Activated CD8-positive, alpha-beta T cell treated with anti-CD3 and anti-CD28 coated beads, Interleukin-2, amount 10 ng/mL, durations not matched to agents 7 days and 5 days (primary cell): ENCODE results near the gene USP25. TPM values are rescaled to one million over a fixed set of nuclear protein-coding genes. Genes with fewer than 3 reads are reported as not detected.

Experiments used
- ATAC-seq: fragments of 150-1000 bp; cut with Tn5 transposase; one replicate; pipeline ENCODE4 v1.10.0; 2021; ENCODE audit warnings: moderate library complexity
- CTCF ChIA-PET: fragments of 350-600 bp; sonication (Branson Sonifier 250); formaldehyde crosslinking; loops from one replicate; lab custom pipeline; 2021; ENCODE audit warnings: antibody characterized with exemption; lab: Charles Lee
- POLR2A ChIA-PET: fragments of 350-600 bp; sonication (Branson Sonifier 250); formaldehyde crosslinking; loops from one replicate; lab custom pipeline; 2021; ENCODE audit warnings: antibody characterized with exemption; lab: Charles Lee
- DNase-seq: peaks from one replicate; pipeline ENCODE4 v3.0.0-alpha.2; 2020
- H3K27ac Mint-ChIP-seq: one replicate; pipeline ENCODE4 v1.8.0; 2021; ENCODE audit warnings: mild to moderate bottlenecking, mixed read lengths
- H3K27me3 Mint-ChIP-seq: one replicate; pipeline ENCODE4 v1.8.0; 2021; ENCODE audit warnings: low read depth, mixed read lengths
- H3K36me3 Mint-ChIP-seq: one replicate; pipeline ENCODE4 v1.8.0; 2021; ENCODE audit warnings: low read depth, mixed read lengths
- H3K4me1 Mint-ChIP-seq: one replicate; pipeline ENCODE4 v1.8.0; 2021; ENCODE audit warnings: low read depth, mixed read lengths
- H3K4me3 Mint-ChIP-seq: one replicate; pipeline ENCODE4 v1.8.0; 2021; ENCODE audit warnings: mild to moderate bottlenecking, mixed read lengths
- H3K9me3 Mint-ChIP-seq: one replicate; pipeline ENCODE4 v1.8.0; 2022; ENCODE audit warnings: mixed read lengths; ENCODE audit not compliant: insufficient read depth
- total RNA-seq, 2 experiments: library from RNA; stranded (reverse); gene quantifications; one replicate each; pipeline ENCODE4 v1.2.3, GENCODE V29; 2021

The USP25 gene
- total RNA-seq, 2 experiments from 2014 or later, result 51.1 to 54.2 TPM

GRCh38 chr21:15749082-15749860 is 19.5 kb downstream of the USP25 start:
- POLR2A ChIA-PET, result no interaction called here
- H3K27ac Mint-ChIP-seq, result peak overlapping the region; percentile 18
- DNase-seq, result no peak
- no peaks in the 10 kb centered on the region for H3K27me3 Mint-ChIP-seq
- peaks cover 3% of the 10 kb centered on the region for H3K9me3 Mint-ChIP-seq
- CTCF ChIA-PET, result interaction anchor here (1.4 kb wide), 1 partner anchor 17 kb away, joined by 3 read pairs; no protein-coding TSS in a partner anchor
- peaks cover 20% of the 10 kb centered on the region for H3K4me1 Mint-ChIP-seq
- no peak overlapping the region for H3K4me3 Mint-ChIP-seq
- H3K36me3 Mint-ChIP-seq, result peaks cover 26% of the 10 kb centered on the region
- no peak for ATAC-seq

GRCh38 chr21:15749861-15750159 is 20.0 kb downstream of the USP25 start:
- H3K4me1 Mint-ChIP-seq, result peaks cover 23% of the 10 kb centered on the region
- no peaks in the 10 kb centered on the region for H3K27me3 Mint-ChIP-seq
- H3K4me3 Mint-ChIP-seq, result no peak overlapping the region
- POLR2A ChIA-PET, result no interaction called here
- ATAC-seq (no peak), DNase-seq (no peak)
- H3K27ac Mint-ChIP-seq, result no peak overlapping the region
- peaks cover 32% of the 10 kb centered on the region for H3K36me3 Mint-ChIP-seq
- peaks cover 3% of the 10 kb centered on the region for H3K9me3 Mint-ChIP-seq
- CTCF ChIA-PET, result no interaction called here

- ChIA-PET CTCF (no interaction called here), POLR2A (no interaction called here)
- ATAC-seq (no peak), DNase-seq (no peak)
- peaks cover 35% of the 10 kb centered on the region for H3K36me3 Mint-ChIP-seq
- no peak overlapping the region for H3K27ac Mint-ChIP-seq
- H3K27me3 Mint-ChIP-seq, result no peaks in the 10 kb centered on the region
- no peak overlapping the region for H3K4me3 Mint-ChIP-seq
- peaks cover 31% of the 10 kb centered on the region for H3K4me1 Mint-ChIP-seq
- H3K9me3 Mint-ChIP-seq, result peaks cover 3% of the 10 kb centered on the region
Observed at GRCh38 chr21:15751037-15751436, 21.3 kb downstream of the USP25 start.

- DNase-seq (no peak), ATAC-seq (no peak)
- Mint-ChIP-seq H3K9me3 (peaks cover 3% of the 10 kb centered on the region), H3K36me3 (peaks cover 35% of the 10 kb centered on the region), H3K27ac (no peak overlapping the region), H3K27me3 (no peaks in the 10 kb centered on the region), H3K4me1 (peaks cover 33% of the 10 kb centered on the region), H3K4me3 (no peak overlapping the region)
- POLR2A ChIA-PET, result no interaction called here
- CTCF ChIA-PET, result no interaction called here
Observed at GRCh38 chr21:15751546-15751945, 21.8 kb downstream of the USP25 start.

GRCh38 chr21:15752763-15753407 is 23.1 kb downstream of the USP25 start:
- DNase-seq, result no peak
- Mint-ChIP-seq H3K4me1 (peaks cover 40% of the 10 kb centered on the region), H3K27me3 (no peaks in the 10 kb centered on the region), H3K36me3 (peaks cover 46% of the 10 kb centered on the region), H3K9me3 (peaks cover 9% of the 10 kb centered on the region), H3K27ac (no peak overlapping the region), H3K4me3 (no peak overlapping the region)
- no peak for ATAC-seq
- CTCF ChIA-PET, result no interaction called here
- POLR2A ChIA-PET, result no interaction called here

- no peak overlapping the region for H3K27ac Mint-ChIP-seq
- peaks cover 38% of the 10 kb centered on the region for H3K4me1 Mint-ChIP-seq
- ChIA-PET CTCF (no interaction called here), POLR2A (no interaction called here)
- no peaks in the 10 kb centered on the region for H3K27me3 Mint-ChIP-seq
- peaks cover 49% of the 10 kb centered on the region for H3K36me3 Mint-ChIP-seq
- H3K9me3 Mint-ChIP-seq, result peaks cover 12% of the 10 kb centered on the region
- DNase-seq (no peak), ATAC-seq (no peak)
- H3K4me3 Mint-ChIP-seq, result no peak overlapping the region
Observed at GRCh38 chr21:15753741-15754140, 24.0 kb downstream of the USP25 start.

GRCh38 chr21:15754640-15755039 is 24.9 kb downstream of the USP25 start:
- CTCF ChIA-PET, result no interaction called here
- POLR2A ChIA-PET, result no interaction called here
- no peaks in the 10 kb centered on the region for H3K27me3 Mint-ChIP-seq

GRCh38 chr21:15755125-15755524 is 25.3 kb downstream of the USP25 start:
- Mint-ChIP-seq H3K9me3 (peaks cover 12% of the 10 kb centered on the region), H3K4me1 (peaks cover 37% of the 10 kb centered on the region), H3K27me3 (no peaks in the 10 kb centered on the region), H3K36me3 (peaks cover 50% of the 10 kb centered on the region), H3K27ac (no peak overlapping the region), H3K4me3 (no peak overlapping the region)
- no peak for ATAC-seq
- ChIA-PET POLR2A (no interaction called here), CTCF (no interaction called here)
- no peak for DNase-seq

More at GRCh38 chr21:15754640-15755039, 24.9 kb downstream of the USP25 start:
- DNase-seq (no peak), ATAC-seq (no peak)
- Mint-ChIP-seq H3K4me3 (no peak overlapping the region), H3K27ac (no peak overlapping the region), H3K36me3 (peaks cover 51% of the 10 kb centered on the region), H3K9me3 (peaks cover 12% of the 10 kb centered on the region), H3K4me1 (peaks cover 34% of the 10 kb centered on the region)

- CTCF ChIA-PET, result no interaction called here
- Mint-ChIP-seq H3K9me3 (peaks cover 14% of the 10 kb centered on the region), H3K4me1 (peaks cover 34% of the 10 kb centered on the region), H3K4me3 (no peak overlapping the region), H3K36me3 (peaks cover 62% of the 10 kb centered on the region), H3K27ac (no peak overlapping the region), H3K27me3 (no peaks in the 10 kb centered on the region)
- POLR2A ChIA-PET, result no interaction called here
- DNase-seq, result no peak
- no peak for ATAC-seq
Observed at GRCh38 chr21:15759469-15759868, 29.7 kb downstream of the USP25 start.

GRCh38 chr21:15761507-15762100 is 31.8 kb downstream of the USP25 start:
- POLR2A ChIA-PET, result no interaction called here
- Mint-ChIP-seq H3K36me3 (peaks cover 54% of the 10 kb centered on the region), H3K9me3 (peaks cover 14% of the 10 kb centered on the region), H3K27ac (no peak overlapping the region), H3K4me1 (peaks cover 23% of the 10 kb centered on the region), H3K4me3 (no peak overlapping the region), H3K27me3 (no peaks in the 10 kb centered on the region)
- DNase-seq (no peak), ATAC-seq (no peak)
- CTCF ChIA-PET, result no interaction called here

GRCh38 chr21:15763359-15763758 is 33.6 kb downstream of the USP25 start:
- POLR2A ChIA-PET, result interaction anchor here (0.8 kb wide), 1 partner anchor 12 kb away, joined by 4 read pairs; no protein-coding TSS in a partner anchor

GRCh38 chr21:15764878-15765277 is 35.1 kb downstream of the USP25 start:
- Mint-ChIP-seq H3K9me3 (peaks cover 5% of the 10 kb centered on the region), H3K27ac (no peak overlapping the region), H3K4me1 (peaks cover 15% of the 10 kb centered on the region), H3K27me3 (no peaks in the 10 kb centered on the region), H3K4me3 (no peak overlapping the region), H3K36me3 (peaks cover 48% of the 10 kb centered on the region)
- ChIA-PET CTCF (no interaction called here), POLR2A (no interaction called here)
- DNase-seq (no peak), ATAC-seq (no peak)

More at GRCh38 chr21:15763359-15763758, 33.6 kb downstream of the USP25 start:
- Mint-ChIP-seq H3K27ac (no peak overlapping the region), H3K4me1 (peaks cover 15% of the 10 kb centered on the region), H3K9me3 (peaks cover 5% of the 10 kb centered on the region), H3K27me3 (no peaks in the 10 kb centered on the region), H3K4me3 (no peak overlapping the region), H3K36me3 (peaks cover 51% of the 10 kb centered on the region)
- DNase-seq (no peak), ATAC-seq (no peak)
- CTCF ChIA-PET, result no interaction called here
